ENCODE data around the gene COLEC11. TPM values are rescaled to one million over a fixed set of nuclear protein-coding genes. Genes with fewer than 3 reads are reported as not detected.

The COLEC11 gene
- total and polyA plus RNA-seq, 10 of the 15 experiments (the other 5 are each of a cell fraction or from before 2014, with no cell fraction given) = 0.08 to 0.74 (median 0.14) TPM; not detected in 4

DNA sequence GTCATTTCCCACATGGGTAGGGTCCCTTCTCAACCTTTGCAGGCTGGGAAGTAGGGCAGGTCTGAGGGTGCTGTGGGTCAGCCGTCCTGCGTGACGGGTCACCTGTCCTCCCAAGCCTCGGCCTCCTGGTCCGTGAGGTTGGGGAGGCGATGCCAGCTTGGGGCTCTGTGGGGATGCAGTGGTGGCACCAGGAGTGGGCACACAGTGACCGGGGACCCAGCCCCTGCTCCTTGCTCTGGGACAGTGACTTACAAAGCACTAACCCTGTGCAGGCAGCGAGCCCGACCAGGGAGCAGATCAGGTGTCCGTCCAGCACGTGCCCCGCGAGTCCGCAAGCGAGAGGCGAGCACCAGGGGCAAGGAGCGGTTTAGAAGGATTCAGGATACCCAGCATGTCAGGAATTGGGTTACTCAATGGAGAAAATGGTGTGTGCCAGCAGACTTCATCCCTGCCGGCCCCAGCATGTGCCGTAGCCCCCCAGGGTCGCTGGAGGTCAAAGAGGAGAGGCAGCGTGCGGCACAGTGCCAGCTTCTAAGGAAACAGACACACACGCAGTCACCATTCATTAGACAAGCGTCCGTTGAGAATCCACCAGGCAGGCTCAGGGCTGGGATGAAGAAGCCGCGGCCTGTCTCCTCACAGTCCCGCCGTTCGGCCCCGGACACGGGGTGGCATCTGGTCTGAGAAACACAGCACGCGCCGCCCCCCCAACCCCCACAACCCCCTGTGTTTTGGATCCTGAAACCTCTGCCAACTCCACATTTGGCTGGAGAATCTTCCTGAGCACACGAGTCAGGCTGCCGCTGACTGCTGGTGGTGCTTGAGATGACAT is 11.7 kb downstream of the COLEC11 start:
- Histone ChIP-seq H4K20me1 (ENCODE audit: control insufficient read depth, insufficient read depth) (no peaks in the 10 kb centered on the region), H3K27ac (ENCODE audit: control insufficient read depth, insufficient read depth) (no peak overlapping the region), H3K36me3 (ENCODE audit: control insufficient read depth in 2 of 2, insufficient read depth in 2 of 2, low read length in 1 of 2) (no peaks in the 10 kb centered on the region), H3K9me3 (replicated peaks; ENCODE audit: control insufficient read depth, insufficient read depth, low read length) (no peaks in the 10 kb centered on the region), H3K4me1 (ENCODE audit: control insufficient read depth, insufficient read depth, low read length) (peaks cover 10% of the 10 kb centered on the region), H3K4me3 (no peak overlapping the region), H3K79me2 (ENCODE audit: control insufficient read depth, insufficient read depth, low read length) (no peaks in the 10 kb centered on the region), H3K27me3 (replicated peaks in 1 of 2; ENCODE audit: control insufficient read depth in 2 of 2, insufficient read depth in 2 of 2, low read length in 1 of 2) (no peaks in the 10 kb centered on the region), H3K9ac (ENCODE audit: control insufficient read depth, insufficient read depth, low read length) (no peak overlapping the region), H2AFZ (ENCODE audit: control insufficient read depth, low read depth, low read length) (no peak overlapping the region), H3K4me2 (ENCODE audit: control insufficient read depth, insufficient read depth) (no peak overlapping the region)
- no TSS peak for BruUV-seq (replicated peaks)
- DNase-seq (ENCODE audit: low read depth, low spot score) (no peak), ATAC-seq (no peak), FAIRE-seq (no peak)
- SMC1A ChIA-PET (ENCODE audit: uncharacterized antibody, unreplicated experiment) = interaction anchor here (0.7 to 1.3 kb wide), 2 partner anchors 17 to 24 kb away, joined by 3 read pairs; no protein-coding TSS in a partner anchor
- in situ Hi-C loops (cut with MboI) = no loop called here
- CTCF ChIA-PET = interaction anchor here (1.1 kb wide), 1 partner anchor 34 kb away, joined by 3 read pairs; no protein-coding TSS in a partner anchor
- 88% methylated on average over 35 of the region's 37 CpGs for WGBS (ENCODE audit: insufficient coverage, insufficient replicate concordance, low lambda C conversion rate, missing lambda C conversion rate)
- TF ChIP-seq STAT3 (IDR thresholded peaks at IDR 0.05; ENCODE audit: low read depth, low read length) (no peak), SIX5 (IDR thresholded peaks at IDR 0.05; ENCODE audit: low read depth, low read length, severe bottlenecking) (no peak), YBX1 (IDR thresholded peaks at IDR 0.05) (no peak), ZBED1 (IDR thresholded peaks at IDR 0.05; ENCODE audit: borderline replicate concordance) (no peak), JUNB (IDR thresholded peaks at IDR 0.05) (no peak), ZNF24 (IDR thresholded peaks at IDR 0.05) (no peak), RELA (IDR thresholded peaks at IDR 0.05; ENCODE audit: borderline replicate concordance, partially characterized antibody) (no peak), MYB (IDR thresholded peaks at IDR 0.05; ENCODE audit: borderline replicate concordance, low read depth, low read length) (no peak), GATAD2B (conservative IDR thresholded peaks at IDR 0.05; ENCODE audit: low read depth) (no peak)
- TF ChIP-seq, protein P1, sequence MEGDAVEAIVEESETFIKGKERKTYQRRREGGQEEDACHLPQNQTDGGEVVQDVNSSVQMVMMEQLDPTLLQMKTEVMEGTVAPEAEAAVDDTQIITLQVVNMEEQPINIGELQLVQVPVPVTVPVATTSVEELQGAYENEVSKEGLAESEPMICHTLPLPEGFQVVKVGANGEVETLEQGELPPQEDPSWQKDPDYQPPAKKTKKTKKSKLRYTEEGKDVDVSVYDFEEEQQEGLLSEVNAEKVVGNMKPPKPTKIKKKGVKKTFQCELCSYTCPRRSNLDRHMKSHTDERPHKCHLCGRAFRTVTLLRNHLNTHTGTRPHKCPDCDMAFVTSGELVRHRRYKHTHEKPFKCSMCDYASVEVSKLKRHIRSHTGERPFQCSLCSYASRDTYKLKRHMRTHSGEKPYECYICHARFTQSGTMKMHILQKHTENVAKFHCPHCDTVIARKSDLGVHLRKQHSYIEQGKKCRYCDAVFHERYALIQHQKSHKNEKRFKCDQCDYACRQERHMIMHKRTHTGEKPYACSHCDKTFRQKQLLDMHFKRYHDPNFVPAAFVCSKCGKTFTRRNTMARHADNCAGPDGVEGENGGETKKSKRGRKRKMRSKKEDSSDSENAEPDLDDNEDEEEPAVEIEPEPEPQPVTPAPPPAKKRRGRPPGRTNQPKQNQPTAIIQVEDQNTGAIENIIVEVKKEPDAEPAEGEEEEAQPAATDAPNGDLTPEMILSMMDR (IDR thresholded peaks at IDR 0.05 in 2 of 3, conservative IDR thresholded peaks at IDR 0.05 in 1 of 3; ENCODE audit: control insufficient read depth in 2 of 3, extremely low read depth in 1 of 3, insufficient read depth in 1 of 3, low read depth in 3 of 3, low read length in 3 of 3) = no peak
- TF ChIP-seq, protein P2, sequence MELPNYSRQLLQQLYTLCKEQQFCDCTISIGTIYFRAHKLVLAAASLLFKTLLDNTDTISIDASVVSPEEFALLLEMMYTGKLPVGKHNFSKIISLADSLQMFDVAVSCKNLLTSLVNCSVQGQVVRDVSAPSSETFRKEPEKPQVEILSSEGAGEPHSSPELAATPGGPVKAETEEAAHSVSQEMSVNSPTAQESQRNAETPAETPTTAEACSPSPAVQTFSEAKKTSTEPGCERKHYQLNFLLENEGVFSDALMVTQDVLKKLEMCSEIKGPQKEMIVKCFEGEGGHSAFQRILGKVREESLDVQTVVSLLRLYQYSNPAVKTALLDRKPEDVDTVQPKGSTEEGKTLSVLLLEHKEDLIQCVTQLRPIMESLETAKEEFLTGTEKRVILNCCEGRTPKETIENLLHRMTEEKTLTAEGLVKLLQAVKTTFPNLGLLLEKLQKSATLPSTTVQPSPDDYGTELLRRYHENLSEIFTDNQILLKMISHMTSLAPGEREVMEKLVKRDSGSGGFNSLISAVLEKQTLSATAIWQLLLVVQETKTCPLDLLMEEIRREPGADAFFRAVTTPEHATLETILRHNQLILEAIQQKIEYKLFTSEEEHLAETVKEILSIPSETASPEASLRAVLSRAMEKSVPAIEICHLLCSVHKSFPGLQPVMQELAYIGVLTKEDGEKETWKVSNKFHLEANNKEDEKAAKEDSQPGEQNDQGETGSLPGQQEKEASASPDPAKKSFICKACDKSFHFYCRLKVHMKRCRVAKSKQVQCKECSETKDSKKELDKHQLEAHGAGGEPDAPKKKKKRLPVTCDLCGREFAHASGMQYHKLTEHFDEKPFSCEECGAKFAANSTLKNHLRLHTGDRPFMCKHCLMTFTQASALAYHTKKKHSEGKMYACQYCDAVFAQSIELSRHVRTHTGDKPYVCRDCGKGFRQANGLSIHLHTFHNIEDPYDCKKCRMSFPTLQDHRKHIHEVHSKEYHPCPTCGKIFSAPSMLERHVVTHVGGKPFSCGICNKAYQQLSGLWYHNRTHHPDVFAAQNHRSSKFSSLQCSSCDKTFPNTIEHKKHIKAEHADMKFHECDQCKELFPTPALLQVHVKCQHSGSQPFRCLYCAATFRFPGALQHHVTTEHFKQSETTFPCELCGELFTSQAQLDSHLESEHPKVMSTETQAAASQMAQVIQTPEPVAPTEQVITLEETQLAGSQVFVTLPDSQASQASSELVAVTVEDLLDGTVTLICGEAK (IDR thresholded peaks at IDR 0.05; ENCODE audit: borderline replicate concordance) = no peak
- RAD21 ChIA-PET (ENCODE audit: unreplicated experiment) = no interaction called here
- intact Hi-C loops (cut with micrococcal nuclease; ENCODE audit: unreplicated experiment) = no loop called here
- POLR2A ChIA-PET = no interaction called here

All from GM12878 (cell line).